Measurements from ENCODE around the gene FKBP11.

DNA sequence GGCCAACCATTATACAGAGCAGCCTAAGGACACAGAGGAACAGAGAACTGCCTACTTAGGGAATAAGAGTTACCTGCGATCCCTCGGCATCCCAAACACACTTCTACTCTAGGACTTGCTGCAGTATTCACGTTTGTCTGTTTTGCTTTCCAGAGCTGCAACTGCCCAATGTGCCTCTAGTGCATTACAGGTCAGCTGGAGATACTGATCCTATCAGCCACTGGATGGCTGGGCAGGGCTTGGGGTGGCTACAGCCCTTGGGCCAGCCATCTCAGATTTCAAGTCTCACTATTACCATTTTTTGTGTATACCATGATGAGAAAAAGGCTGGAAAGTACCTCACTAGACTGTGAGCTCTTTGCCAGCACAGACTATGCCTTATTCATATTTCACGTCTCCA lies 27.4 kb upstream of the FKBP11 start:
- TF ChIP-seq POLR2A (IDR thresholded peaks at IDR 0.05; ENCODE audit: low read length) (no peak), GATA1 (IDR thresholded peaks at IDR 0.05; ENCODE audit: low read depth, low read length) (no peak)
